ENCODE data around the gene MAST4. TPM values are rescaled to one million over a fixed set of nuclear protein-coding genes. Genes with fewer than 3 reads are reported as not detected.

MAST4 gene
- total RNA-seq, 2 donors from 2014 or later, result 36.8 to 45.7 TPM

- 97% methylated on average over 3 of the region's 3 CpGs for WGBS
- intact Hi-C loops (cut with DNase I), result no loop called here
- TF ChIP-seq, protein P1, sequence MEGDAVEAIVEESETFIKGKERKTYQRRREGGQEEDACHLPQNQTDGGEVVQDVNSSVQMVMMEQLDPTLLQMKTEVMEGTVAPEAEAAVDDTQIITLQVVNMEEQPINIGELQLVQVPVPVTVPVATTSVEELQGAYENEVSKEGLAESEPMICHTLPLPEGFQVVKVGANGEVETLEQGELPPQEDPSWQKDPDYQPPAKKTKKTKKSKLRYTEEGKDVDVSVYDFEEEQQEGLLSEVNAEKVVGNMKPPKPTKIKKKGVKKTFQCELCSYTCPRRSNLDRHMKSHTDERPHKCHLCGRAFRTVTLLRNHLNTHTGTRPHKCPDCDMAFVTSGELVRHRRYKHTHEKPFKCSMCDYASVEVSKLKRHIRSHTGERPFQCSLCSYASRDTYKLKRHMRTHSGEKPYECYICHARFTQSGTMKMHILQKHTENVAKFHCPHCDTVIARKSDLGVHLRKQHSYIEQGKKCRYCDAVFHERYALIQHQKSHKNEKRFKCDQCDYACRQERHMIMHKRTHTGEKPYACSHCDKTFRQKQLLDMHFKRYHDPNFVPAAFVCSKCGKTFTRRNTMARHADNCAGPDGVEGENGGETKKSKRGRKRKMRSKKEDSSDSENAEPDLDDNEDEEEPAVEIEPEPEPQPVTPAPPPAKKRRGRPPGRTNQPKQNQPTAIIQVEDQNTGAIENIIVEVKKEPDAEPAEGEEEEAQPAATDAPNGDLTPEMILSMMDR (IDR thresholded peaks at IDR 0.05), result no peak
- no peak for TF ChIP-seq POLR2A (IDR thresholded peaks at IDR 0.05)
These were observed 298.5 kb downstream of the MAST4 start for GRCh38 chr5:66894480-66895240.

GRCh38 chr5:66896171-66896570 is 300.0 kb downstream of the MAST4 start:
- Histone ChIP-seq H3K4me1 (replicated peaks) (no peaks in the 10 kb centered on the region), H3K4me3 (no peak overlapping the region), H3K9me3 (no peaks in the 10 kb centered on the region), H3K27ac (no peak overlapping the region), H3K36me3 (no peaks in the 10 kb centered on the region), H3K27me3 (replicated peaks; ENCODE audit: insufficient read depth) (no peaks in the 10 kb centered on the region)
- no peak for DNase-seq (ENCODE audit: low spot score)
- WGBS, result 96% methylated on average over 4 of the region's 4 CpGs
- intact Hi-C loops (cut with DNase I), result no loop called here
- TF ChIP-seq POLR2AphosphoS5 (IDR thresholded peaks at IDR 0.05), result no peak
- TF ChIP-seq POLR2A (IDR thresholded peaks at IDR 0.05), result no peak
- TF ChIP-seq, protein P1 (IDR thresholded peaks at IDR 0.05), result no peak

More at GRCh38 chr5:66894480-66895240, 298.5 kb downstream of the MAST4 start:
- H3K27ac ChIP-seq, result no peak overlapping the region
- no peaks in the 10 kb centered on the region for H3K36me3 ChIP-seq
- no peak for DNase-seq (ENCODE audit: low spot score)
- no peaks in the 10 kb centered on the region for H3K9me3 ChIP-seq
- no peaks in the 10 kb centered on the region for H3K4me1 ChIP-seq (replicated peaks)
- no peak overlapping the region for H3K4me3 ChIP-seq
- H3K27me3 ChIP-seq (replicated peaks; ENCODE audit: insufficient read depth), result no peaks in the 10 kb centered on the region

DNA sequence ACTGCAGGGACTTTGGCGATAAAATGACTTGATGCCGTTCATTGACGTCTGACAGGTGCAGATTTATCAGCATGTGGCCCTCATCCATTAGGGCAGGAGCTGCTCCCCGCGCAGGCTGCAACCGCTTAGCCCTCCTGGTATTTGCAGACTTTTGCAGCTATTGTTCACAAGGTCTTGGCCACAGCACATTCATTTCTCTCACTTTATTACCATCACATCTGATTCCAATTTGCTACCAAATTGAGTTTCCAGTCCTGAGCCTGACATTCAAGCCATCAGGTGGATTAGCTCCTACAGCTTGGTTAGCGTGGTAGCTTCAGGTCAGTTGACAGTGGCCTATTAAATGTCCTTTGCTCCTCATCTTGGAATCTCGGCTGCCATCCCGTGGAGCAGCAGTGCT is 301.2 kb downstream of the MAST4 start:
- 87% methylated on average over 9 of the region's 9 CpGs for WGBS
- no peaks in the 10 kb centered on the region for H3K9me3 ChIP-seq
- no peak overlapping the region for H3K27ac ChIP-seq
- H3K27me3 ChIP-seq (replicated peaks; ENCODE audit: insufficient read depth), result no peaks in the 10 kb centered on the region
- intact Hi-C loops (cut with DNase I), result no loop called here
- TF ChIP-seq, protein P1 (IDR thresholded peaks at IDR 0.05), result no peak
- no peak for TF ChIP-seq POLR2AphosphoS5 (IDR thresholded peaks at IDR 0.05)
- DNase-seq (ENCODE audit: low spot score), result no peak
- H3K4me1 ChIP-seq (replicated peaks), result no peaks in the 10 kb centered on the region
- H3K4me3 ChIP-seq, result no peak overlapping the region
- no peaks in the 10 kb centered on the region for H3K36me3 ChIP-seq

GRCh38 chr5:66898241-66898995 is 302.2 kb downstream of the MAST4 start:
- no peaks in the 10 kb centered on the region for H3K4me1 ChIP-seq (replicated peaks)
- intact Hi-C loops (cut with DNase I), result no loop called here
- 78% methylated on average over 2 of the region's 2 CpGs for WGBS
- H3K4me3 ChIP-seq, result no peak overlapping the region
- no peaks in the 10 kb centered on the region for H3K27me3 ChIP-seq (replicated peaks; ENCODE audit: insufficient read depth)
- no peaks in the 10 kb centered on the region for H3K9me3 ChIP-seq
- TF ChIP-seq POLR2AphosphoS5 (IDR thresholded peaks at IDR 0.05), result no peak
- DNase-seq (ENCODE audit: low spot score), result no peak
- no peaks in the 10 kb centered on the region for H3K36me3 ChIP-seq
- no peak overlapping the region for H3K27ac ChIP-seq

GRCh38 chr5:66903218-66903617 is 307.0 kb downstream of the MAST4 start:
- WGBS, result 100% methylated on average over 1 of the region's 1 CpG
- no peak for DNase-seq (ENCODE audit: low spot score)
- no peaks in the 10 kb centered on the region for H3K4me1 ChIP-seq (replicated peaks)
- TF ChIP-seq, protein P1 (IDR thresholded peaks at IDR 0.05), result no peak
- TF ChIP-seq POLR2AphosphoS5 (IDR thresholded peaks at IDR 0.05), result no peak
- TF ChIP-seq POLR2A (IDR thresholded peaks at IDR 0.05), result no peak
- H3K27ac ChIP-seq, result no peak overlapping the region
- H3K9me3 ChIP-seq, result no peaks in the 10 kb centered on the region
- no peaks in the 10 kb centered on the region for H3K27me3 ChIP-seq (replicated peaks; ENCODE audit: insufficient read depth)
- H3K4me3 ChIP-seq, result no peak overlapping the region
- intact Hi-C loops (cut with DNase I), result no loop called here
- H3K36me3 ChIP-seq, result no peaks in the 10 kb centered on the region
